ENCODE data around the gene KEAP1. TPM values are rescaled to one million over a fixed set of nuclear protein-coding genes. Genes with fewer than 3 reads are reported as not detected.
A peak's percentile ranks its signal among the peaks of the same experiment; 100 is the strongest.

KEAP1 gene
- total RNA-seq, 2 donors from 2014 or later: 53.2 to 87.3 TPM

DNA sequence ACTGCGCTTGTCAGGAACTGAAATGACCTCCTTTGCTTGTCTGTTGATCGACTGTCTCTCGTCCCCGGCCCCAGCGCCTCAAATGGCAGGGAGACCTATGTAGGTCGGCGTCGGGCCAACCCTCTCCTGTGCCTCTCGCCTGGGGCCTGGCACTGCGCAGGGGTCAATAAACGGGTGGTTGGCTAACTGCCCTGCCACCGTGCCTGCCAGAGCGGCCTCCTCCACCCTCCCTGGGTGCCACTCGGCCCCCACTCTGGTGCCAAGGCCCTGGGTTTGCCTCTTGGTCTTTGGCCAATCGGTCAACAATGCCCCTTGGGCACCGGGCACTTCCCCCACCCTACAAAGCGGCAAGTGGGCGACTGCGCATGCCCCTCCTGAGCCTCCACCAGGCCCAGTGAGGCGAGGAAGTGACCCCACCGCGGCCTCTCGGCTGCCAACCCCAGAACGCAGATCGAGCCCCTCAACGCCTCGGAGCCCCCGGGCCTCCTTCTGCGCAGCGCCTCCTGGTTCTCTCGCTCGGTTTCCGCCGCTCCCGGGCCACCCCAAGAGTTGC, 1.1 kb downstream of the KEAP1 start:
- H3K27ac ChIP-seq: peak overlapping the region; percentile 97
- H3K9me3 ChIP-seq: no peaks in the 10 kb centered on the region
- TF ChIP-seq, protein P1, sequence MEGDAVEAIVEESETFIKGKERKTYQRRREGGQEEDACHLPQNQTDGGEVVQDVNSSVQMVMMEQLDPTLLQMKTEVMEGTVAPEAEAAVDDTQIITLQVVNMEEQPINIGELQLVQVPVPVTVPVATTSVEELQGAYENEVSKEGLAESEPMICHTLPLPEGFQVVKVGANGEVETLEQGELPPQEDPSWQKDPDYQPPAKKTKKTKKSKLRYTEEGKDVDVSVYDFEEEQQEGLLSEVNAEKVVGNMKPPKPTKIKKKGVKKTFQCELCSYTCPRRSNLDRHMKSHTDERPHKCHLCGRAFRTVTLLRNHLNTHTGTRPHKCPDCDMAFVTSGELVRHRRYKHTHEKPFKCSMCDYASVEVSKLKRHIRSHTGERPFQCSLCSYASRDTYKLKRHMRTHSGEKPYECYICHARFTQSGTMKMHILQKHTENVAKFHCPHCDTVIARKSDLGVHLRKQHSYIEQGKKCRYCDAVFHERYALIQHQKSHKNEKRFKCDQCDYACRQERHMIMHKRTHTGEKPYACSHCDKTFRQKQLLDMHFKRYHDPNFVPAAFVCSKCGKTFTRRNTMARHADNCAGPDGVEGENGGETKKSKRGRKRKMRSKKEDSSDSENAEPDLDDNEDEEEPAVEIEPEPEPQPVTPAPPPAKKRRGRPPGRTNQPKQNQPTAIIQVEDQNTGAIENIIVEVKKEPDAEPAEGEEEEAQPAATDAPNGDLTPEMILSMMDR (IDR thresholded peaks at IDR 0.05): no peak
- DNase-seq: peak; percentile 86
- H3K36me3 ChIP-seq: peaks cover 4% of the 10 kb centered on the region
- peak overlapping the region; percentile 97 to 98 for H3K9ac ChIP-seq (ENCODE audit: low read depth in 2 of 2, low read length in 2 of 2)
- peaks cover 15% of the 10 kb centered on the region for H3K4me1 ChIP-seq
- intact Hi-C loops (cut with DNase I): no loop called here
- no peaks in the 10 kb centered on the region for H3K27me3 ChIP-seq
- H3K4me3 ChIP-seq: peak overlapping the region; percentile 87

DNA sequence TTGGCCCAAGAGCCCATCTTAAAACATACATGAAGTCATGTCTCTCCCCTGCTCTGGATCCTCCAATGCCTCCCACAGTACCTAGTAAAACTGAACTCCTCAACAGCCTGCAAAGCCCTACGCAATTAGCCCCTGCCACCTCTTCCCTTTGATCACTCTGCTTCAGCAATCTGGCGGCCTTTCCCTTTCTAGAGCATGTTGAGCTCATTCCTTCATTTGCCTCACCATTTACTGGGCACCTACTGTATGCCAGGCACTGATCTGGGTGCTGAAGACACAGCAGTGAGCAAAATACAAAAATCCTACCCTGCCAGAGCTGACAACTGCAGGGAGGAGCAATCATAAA, 2.9 kb downstream of the KEAP1 start:
- peaks cover 15% of the 10 kb centered on the region for H3K4me1 ChIP-seq
- H3K27ac ChIP-seq: no peak overlapping the region
- H3K9ac ChIP-seq (ENCODE audit: low read depth in 2 of 2, low read length in 2 of 2): peak overlapping the region in 1 of 2 donors; percentile 26
- no peaks in the 10 kb centered on the region for H3K27me3 ChIP-seq
- H3K9me3 ChIP-seq: no peaks in the 10 kb centered on the region
- H3K4me3 ChIP-seq: no peak overlapping the region
- peaks cover 4% of the 10 kb centered on the region for H3K36me3 ChIP-seq
- no peak for DNase-seq
- intact Hi-C loops (cut with DNase I): no loop called here
- TF ChIP-seq, protein P1 (IDR thresholded peaks at IDR 0.05): no peak

DNA sequence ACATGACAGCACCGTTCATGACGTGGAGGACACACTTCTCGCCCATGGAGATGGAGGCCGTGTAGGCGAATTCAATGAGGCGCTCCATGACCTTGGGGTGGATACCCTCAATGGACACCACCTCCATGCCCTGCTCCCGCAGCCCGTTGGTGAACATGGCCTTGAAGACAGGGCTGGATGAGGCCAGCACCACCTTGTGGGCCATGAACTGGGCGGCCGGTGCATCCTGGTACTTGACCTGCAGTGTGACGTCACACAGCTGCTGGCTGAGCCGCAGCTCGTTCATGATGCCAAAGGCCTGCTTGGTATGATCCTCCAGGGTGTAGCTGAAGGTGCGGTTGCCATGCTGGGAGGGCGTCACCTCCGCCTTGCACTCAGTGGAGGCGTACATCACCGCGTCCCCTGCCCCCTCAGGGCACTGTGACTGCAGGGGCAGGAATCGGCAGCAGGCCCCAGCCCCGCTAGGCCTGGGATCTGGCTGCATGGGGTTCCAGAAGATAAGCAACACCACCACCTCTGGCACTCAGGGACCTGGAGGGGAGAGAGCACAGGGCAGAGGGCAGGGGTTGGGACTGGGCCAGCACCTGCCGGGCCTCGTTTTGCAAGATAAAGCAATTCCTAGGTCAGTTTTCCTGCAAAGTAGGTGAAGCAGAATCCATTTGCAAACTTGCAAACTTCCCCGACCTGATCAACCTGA, 3.5 kb downstream of the KEAP1 start:
- intact Hi-C loops (cut with DNase I): no loop called here
- H3K27ac ChIP-seq: no peak overlapping the region
- H3K9ac ChIP-seq (ENCODE audit: low read depth in 2 of 2, low read length in 2 of 2): peak overlapping the region in 1 of 2 donors; percentile 26
- no peak overlapping the region for H3K4me3 ChIP-seq
- no peak for DNase-seq
- no peaks in the 10 kb centered on the region for H3K27me3 ChIP-seq
- TF ChIP-seq, protein P1 (IDR thresholded peaks at IDR 0.05): no peak
- no peaks in the 10 kb centered on the region for H3K9me3 ChIP-seq
- peaks cover 4% of the 10 kb centered on the region for H3K36me3 ChIP-seq
- peaks cover 15% of the 10 kb centered on the region for H3K4me1 ChIP-seq

DNA sequence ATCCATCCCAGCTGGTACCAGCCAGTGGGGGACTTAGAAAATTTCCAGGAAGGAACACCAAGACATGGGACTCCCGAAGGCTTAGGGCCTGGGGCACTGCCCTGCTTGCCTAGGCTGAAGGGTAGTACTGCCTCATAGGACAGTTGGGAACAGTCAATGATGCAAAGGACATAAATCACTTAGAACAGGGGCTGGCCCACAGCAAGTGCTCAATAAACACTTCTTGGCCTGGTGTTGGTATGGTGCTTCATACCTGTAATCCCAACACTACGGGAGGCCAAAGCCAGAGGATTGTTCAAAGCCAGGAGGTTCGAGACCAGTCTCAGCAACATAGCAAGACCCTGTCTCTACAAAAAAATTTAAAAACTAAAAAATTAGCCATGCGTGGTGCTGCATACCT, 5.8 kb downstream of the KEAP1 start:
- H3K4me3 ChIP-seq: no peak overlapping the region
- H3K9ac ChIP-seq (ENCODE audit: low read depth in 2 of 2, low read length in 2 of 2): no peak overlapping the region
- peaks cover 15% of the 10 kb centered on the region for H3K4me1 ChIP-seq
- TF ChIP-seq, protein P1 (IDR thresholded peaks at IDR 0.05): no peak
- no peak for DNase-seq
- H3K9me3 ChIP-seq: no peaks in the 10 kb centered on the region
- intact Hi-C loops (cut with DNase I): no loop called here
- H3K27ac ChIP-seq: no peak overlapping the region
- peaks cover 4% of the 10 kb centered on the region for H3K36me3 ChIP-seq
- H3K27me3 ChIP-seq: no peaks in the 10 kb centered on the region

DNA sequence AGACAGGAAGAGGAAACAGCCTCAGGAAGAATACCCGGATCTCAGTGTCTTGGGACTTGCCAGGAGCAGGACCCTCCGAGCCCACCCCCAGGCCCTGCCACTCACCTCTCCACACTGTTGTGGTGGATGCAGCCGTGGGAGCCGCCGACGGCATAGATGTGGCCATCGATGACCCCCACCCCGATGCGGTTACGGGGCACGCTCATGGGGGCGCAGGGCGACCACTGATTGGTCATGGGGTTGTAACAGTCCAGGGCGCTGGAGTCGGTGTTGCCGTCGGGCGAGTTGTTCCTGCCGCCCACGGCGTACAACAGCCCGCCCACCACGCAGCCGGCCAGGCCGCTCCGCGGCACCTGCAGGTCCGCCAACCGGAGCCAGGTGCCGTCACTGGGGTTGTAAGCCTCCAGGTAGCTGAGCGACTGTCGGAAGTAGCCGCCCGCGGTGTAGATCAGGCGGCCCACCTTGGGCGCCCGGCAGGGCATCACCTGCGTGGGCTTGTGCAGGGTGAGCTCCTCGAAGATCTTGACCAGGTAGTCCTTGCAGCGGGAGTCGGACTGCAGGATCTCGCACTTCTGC, 11.6 kb downstream of the KEAP1 start:
- TF ChIP-seq, protein P1 (IDR thresholded peaks at IDR 0.05): no peak
- Histone ChIP-seq H3K4me3 (no peak overlapping the region), H3K27ac (no peak overlapping the region), H3K4me1 (no peaks in the 10 kb centered on the region), H3K9me3 (no peaks in the 10 kb centered on the region), H3K36me3 (peaks cover 7% of the 10 kb centered on the region), H3K9ac (ENCODE audit: low read depth in 2 of 2, low read length in 2 of 2) (no peak overlapping the region), H3K27me3 (no peaks in the 10 kb centered on the region)
- intact Hi-C loops (cut with DNase I): no loop called here
- DNase-seq: no peak
